B cell (primary cell): ENCODE measurements around the gene ORM1. TPM values are rescaled to one million over a fixed set of nuclear protein-coding genes. Genes with fewer than 3 reads are reported as not detected.

ENCODE experiments used
- ATAC-seq: fragments of 200-7000 bp; cut with Tn5 transposase; one replicate; pipeline ENCODE4 v1.10.0; 2021; ENCODE audit warnings: low read depth, mild to moderate bottlenecking, moderate number of reproducible peaks, moderate library complexity
- CTCF ChIA-PET: fragments of 350-600 bp; sonication (Branson Sonifier 250); formaldehyde crosslinking; loops from one replicate; lab custom pipeline; 2021; ENCODE audit warnings: antibody characterized with exemption, inconsistent platforms; lab: Charles Lee
- POLR2A ChIA-PET: fragments of 350-600 bp; sonication (Branson Sonifier 250); formaldehyde crosslinking; loops from one replicate; lab custom pipeline; 2021; ENCODE audit warnings: antibody characterized with exemption; lab: Charles Lee
- DNase-seq: peaks from one replicate; pipeline ENCODE4 v3.0.0; 2013
- H2AFZ ChIP-seq: 2 replicates; pipeline ENCODE4 v1.6.1; 2012; ENCODE audit warnings: mild to moderate bottlenecking, low read depth, low read length; ENCODE audit not compliant: insufficient read depth, poor library complexity, severe bottlenecking
- H3K27ac ChIP-seq, 2 donors: 1 replicate in 1 of 2; 2 replicates in 1 of 2; pipeline ENCODE4 v1.5.1; 2012 to 2013; ENCODE audit warnings: low read length in 2 of 2, mild to moderate bottlenecking in 2 of 2, moderate library complexity in 1 of 2
- H3K27me3 ChIP-seq, 4 experiments: fragments of 200-600 bp in 1 of 4; sonication (generic) in 1 of 4; replicated peaks in 1 of 4; 1 replicate in 2 of 4; 2 replicates in 2 of 4; pipeline versions ENCODE4 v1.6.1 to v1.7.0; 2013 to 2016; ENCODE audit warnings: low read length in 3 of 4, mild to moderate bottlenecking in 2 of 4, mixed read lengths in 1 of 4, moderate library complexity in 1 of 4; ENCODE audit not compliant: insufficient read depth in 4 of 4, control insufficient read depth in 3 of 4; ENCODE audit errors: control extremely low read depth in 1 of 4
- H3K36me3 ChIP-seq, 2 experiments: replicated peaks in 1 of 2; 1 replicate in 1 of 2; 2 replicates in 1 of 2; pipeline versions ENCODE4 v1.6.1 to v1.7.1; 2013; ENCODE audit warnings: low read length in 1 of 2; ENCODE audit not compliant: insufficient read depth in 2 of 2, control insufficient read depth in 1 of 2; ENCODE audit errors: control extremely low read depth in 1 of 2, extremely low read depth in 1 of 2
- H3K4me1 ChIP-seq, 2 donors: fragments of 200-600 bp in 1 of 2; sonication (generic) in 1 of 2; 1 replicate in 1 of 2; 2 replicates in 1 of 2; pipeline versions ENCODE4 v1.5.1 to v1.6.1; 2013 to 2017; ENCODE audit warnings: low read length in 2 of 2; ENCODE audit not compliant: control insufficient read depth in 2 of 2, insufficient read depth in 2 of 2
- H3K4me2 ChIP-seq: replicated peaks from 2 replicates; pipeline ENCODE3; 2012; ENCODE audit warnings: mild to moderate bottlenecking, low read depth, low read length; ENCODE audit not compliant: poor library complexity, severe bottlenecking
- H3K4me3 ChIP-seq, 5 experiments: fragments of 200-600 bp in 1 of 5; sonication (generic) in 1 of 5; 1 replicate in 3 of 5; 2 replicates in 2 of 5; pipeline versions ENCODE4 v1.5.1 to v1.7.0; 2011 to 2016; ENCODE audit warnings: low read length in 4 of 5, mild to moderate bottlenecking in 4 of 5, low read depth in 2 of 5, control low read depth in 1 of 5, moderate library complexity in 1 of 5; ENCODE audit not compliant: insufficient read depth in 1 of 5; ENCODE audit errors: control extremely low read depth in 1 of 5, extremely low read depth in 1 of 5
- H3K79me2 ChIP-seq: fragments of 200-600 bp; sonication (generic); one replicate; pipeline ENCODE4 v1.6.0; 2016; ENCODE audit warnings: low read length; ENCODE audit not compliant: control insufficient read depth, insufficient read depth
- H3K9ac ChIP-seq: fragments of 200-600 bp; sonication (generic); 2 replicates; pipeline ENCODE4 v1.6.1; 2017; ENCODE audit warnings: mild to moderate bottlenecking, low read length, moderate library complexity
- H3K9me3 ChIP-seq, 3 donors: one replicate each; pipeline versions ENCODE4 v1.6.1 to v1.7.1; 2013; ENCODE audit warnings: low read length in 2 of 3; ENCODE audit not compliant: control insufficient read depth in 2 of 3, insufficient read depth in 1 of 3; ENCODE audit errors: control extremely low read depth in 1 of 3
- H4K20me1 ChIP-seq: 2 replicates; pipeline ENCODE4 v1.6.0; 2012; ENCODE audit warnings: mild to moderate bottlenecking, low read length; ENCODE audit not compliant: insufficient read depth, control insufficient read depth, poor library complexity, severe bottlenecking
- H3K27ac Mint-ChIP-seq: one replicate; pipeline ENCODE4 v1.8.0; 2021; ENCODE audit warnings: mixed read lengths
- H3K27me3 Mint-ChIP-seq: one replicate; pipeline ENCODE4 v1.8.0; 2021; ENCODE audit warnings: mixed read lengths
- H3K4me1 Mint-ChIP-seq: one replicate; pipeline ENCODE4 v1.8.0; 2021; ENCODE audit warnings: mixed read lengths
- H3K4me3 Mint-ChIP-seq: one replicate; pipeline ENCODE4 v1.8.0; 2021; ENCODE audit warnings: mixed read lengths
- H3K9me3 Mint-ChIP-seq: one replicate; pipeline ENCODE4 v1.8.0; 2022; ENCODE audit warnings: mixed read lengths; ENCODE audit not compliant: insufficient read depth
- CTCF ChIP-seq: fragments of 200-600 bp; IDR thresholded peaks from one replicate; pipeline ENCODE4 v1.8.0; 2022; ENCODE audit warnings: antibody characterized with exemption, mild to moderate bottlenecking
- EZH2 ChIP-seq: IDR thresholded peaks from 2 replicates; pipeline ENCODE4 v1.6.1; 2012; ENCODE audit warnings: borderline replicate concordance, low read depth, mild to moderate bottlenecking, moderate library complexity, low read length; ENCODE audit not compliant: insufficient read depth, poor library complexity, severe bottlenecking
- WGBS: methylation state at CpG from one replicate; pipeline ENCODE4 v1.1.5; 2013; ENCODE audit warnings: missing lambda C conversion rate; ENCODE audit not compliant: insufficient coverage; 5-methylcytosine and 5-hydroxymethylcytosine counted together
- intact Hi-C: fragments of 100-400 bp; cut with micrococcal nuclease; formaldehyde crosslinking; loops from one replicate; pipeline ENCODE4 v1.10.0; 2022
- polyA plus RNA-seq: library from polyadenylated mRNA; depleted of rRNA; stranded (reverse); fragments of >200 nt; gene quantifications from 2 replicates; pipeline ENCODE4 v1.2.3, GENCODE V29; 2012
- total RNA-seq, 2 donors: library from RNA; stranded (reverse); fragments of 120-200 nt in 1 of 2; gene quantifications; 1 replicate in 1 of 2; 2 replicates in 1 of 2; pipeline versions ENCODE4 v1.2.3 to v1.2.4, GENCODE V29; 2013 to 2022

ORM1 gene
- total and polyA plus RNA-seq, 2 donors (not counting 1 experiment from before 2014, with no cell fraction given): 0.13 TPM; not detected in 1

GRCh38 chr9:114291064-114291474 lies 31.8 kb upstream of the ORM1 start:
- Histone ChIP-seq H3K4me2 (no peak overlapping the region), H3K9me3 (peaks cover 0 to 13% (median 10%) of the 10 kb centered on the region in 3 donors), H3K36me3 (no peaks in the 10 kb centered on the region), H2AFZ (no peak overlapping the region), H4K20me1 (no peaks in the 10 kb centered on the region), H3K9ac (no peak overlapping the region), H3K27ac (no peak overlapping the region), H3K4me1 (peaks cover 0 to 3% of the 10 kb centered on the region in 2 donors), H3K4me3 (no peak overlapping the region), H3K79me2 (no peaks in the 10 kb centered on the region), H3K27me3 (peaks cover 0 to 6% (median 2%) of the 10 kb centered on the region in 4 experiments)
- ATAC-seq (no peak), DNase-seq (peak; percentile 70)
- intact Hi-C loops: loop anchor here (1.0 kb wide), 1 partner anchor 136 kb away; the partner anchor contains the start of gene COL27A1
- no peak overlapping the region for H3K4me3 Mint-ChIP-seq
- H3K27ac Mint-ChIP-seq: no peak overlapping the region
- ChIA-PET CTCF (interaction anchor here (0.7 to 2.5 kb wide), 20 partner anchors 9 to 445 kb away, joined by 3 to 16 read pairs (median 4); partner anchors contain the start of genes AKNA and COL27A1), POLR2A (no interaction called here)
- TF ChIP-seq CTCF (peak; percentile 94), EZH2 (no peak)
- H3K27me3 Mint-ChIP-seq: peaks cover 5% of the 10 kb centered on the region
- no peaks in the 10 kb centered on the region for H3K4me1 Mint-ChIP-seq
- WGBS: 20% methylated on average over 12 of the region's 12 CpGs
- peaks cover 6% of the 10 kb centered on the region for H3K9me3 Mint-ChIP-seq

GRCh38 chr9:114291886-114292590 lies 30.9 kb upstream of the ORM1 start:
- WGBS: 87% methylated on average over 6 of the region's 11 CpGs
- ATAC-seq (no peak), DNase-seq (no peak)
- intact Hi-C loops: loop anchor here (1.0 kb wide), 1 partner anchor 137 kb away; the partner anchor contains the start of gene COL27A1
- Mint-ChIP-seq H3K27ac (no peak overlapping the region), H3K4me1 (no peaks in the 10 kb centered on the region), H3K4me3 (no peak overlapping the region), H3K27me3 (peaks cover 5% of the 10 kb centered on the region), H3K9me3 (peaks cover 6% of the 10 kb centered on the region)
- Histone ChIP-seq H3K4me2 (no peak overlapping the region), H3K27me3 (peaks cover 0 to 6% (median 2%) of the 10 kb centered on the region in 4 experiments), H3K27ac (no peak overlapping the region), H3K9ac (no peak overlapping the region), H3K4me3 (no peak overlapping the region), H2AFZ (no peak overlapping the region), H4K20me1 (no peaks in the 10 kb centered on the region), H3K36me3 (no peaks in the 10 kb centered on the region), H3K79me2 (no peaks in the 10 kb centered on the region), H3K9me3 (peaks cover 5 to 20% (median 10%) of the 10 kb centered on the region in 3 donors), H3K4me1 (peaks cover 0 to 3% of the 10 kb centered on the region in 2 donors)
- ChIA-PET CTCF (interaction anchor here (1.0 to 2.5 kb wide), 5 partner anchors 137 to 213 kb away, joined by 4 to 16 read pairs (median 7); partner anchors contain the start of gene COL27A1), POLR2A (no interaction called here)
- TF ChIP-seq EZH2 (no peak), CTCF (no peak)
